ENCODE results near the gene BEST3. TPM values are rescaled to one million over a fixed set of nuclear protein-coding genes. Genes with fewer than 3 reads are reported as not detected.
A peak's percentile ranks its signal among the peaks of the same experiment; 100 is the strongest.

Gene BEST3
- total RNA-seq, 1 donor: under 0.01 TPM

DNA sequence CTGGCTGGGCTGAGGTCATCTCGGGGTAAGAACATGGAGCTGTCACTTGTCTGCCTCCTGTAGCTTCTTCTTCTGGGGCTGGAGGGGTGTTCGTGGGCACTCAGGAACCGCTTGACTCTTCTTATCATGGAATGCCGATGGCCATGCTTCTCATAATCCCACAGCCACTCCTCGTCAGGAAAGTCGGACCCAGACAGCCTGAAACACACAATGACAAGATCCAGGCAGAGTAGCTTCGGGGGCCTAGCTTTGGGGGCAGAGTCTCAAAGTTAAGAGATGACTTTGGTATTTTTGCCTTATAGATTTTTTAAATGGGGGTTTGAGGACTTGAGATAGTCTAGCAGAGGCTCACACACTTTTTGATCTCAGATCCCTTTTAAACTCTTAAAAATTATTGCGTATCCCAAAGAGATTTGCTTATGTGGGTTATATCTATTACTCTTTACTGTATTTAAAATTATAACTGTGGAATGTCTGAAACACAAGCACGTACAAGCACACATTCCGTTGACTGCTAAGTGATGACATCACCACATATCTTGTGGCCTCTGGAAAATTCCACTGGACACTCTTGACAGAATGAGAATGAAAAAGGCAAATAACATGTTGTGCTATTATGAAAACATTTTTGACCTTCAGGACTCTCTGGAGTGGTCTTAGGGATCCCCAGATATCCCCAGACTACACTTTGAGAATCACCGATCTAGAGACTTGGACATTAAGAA, 43.3 kb downstream of the BEST3 start:
- peak overlapping the region; percentile 33 for H3K4me2 ChIP-seq (ENCODE audit: insufficient read depth, low read length)
- H3K4me3 ChIP-seq (ENCODE audit: insufficient read depth, low read length): no peak overlapping the region
- H2AFZ ChIP-seq (ENCODE audit: low read length): peak overlapping the region; percentile 35

DNA sequence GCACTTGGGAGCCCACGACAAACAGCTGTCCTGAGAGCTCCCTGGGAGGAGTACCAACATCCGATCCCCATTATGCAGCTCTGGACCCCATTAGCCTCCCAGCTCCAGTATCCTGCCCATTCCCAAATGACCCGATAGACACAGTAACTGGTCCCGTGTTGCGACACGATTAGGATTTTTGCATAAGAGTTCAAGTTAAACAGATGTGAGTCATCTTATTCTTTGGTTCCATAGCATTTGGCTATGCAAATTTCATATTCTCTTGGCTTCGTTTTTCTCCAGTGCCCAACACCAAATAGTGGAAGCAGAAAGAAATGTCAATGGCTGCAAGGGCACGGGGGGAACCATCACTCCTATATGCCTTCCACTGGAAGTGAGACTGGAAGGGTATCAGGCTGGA, 45.4 kb downstream of the BEST3 start:
- Histone ChIP-seq H3K36me3 (ENCODE audit: insufficient read depth, low read length) (no peaks in the 10 kb centered on the region), H3K9me3 (ENCODE audit: low read depth, low read length) (no peaks in the 10 kb centered on the region)
- DNase-seq (ENCODE audit: insufficient read length, low spot score, missing footprints): no peak

More for the DNA sequence above, 43.3 kb downstream of the BEST3 start:
- Histone ChIP-seq H3K79me2 (ENCODE audit: insufficient read depth, low read length) (no peaks in the 10 kb centered on the region), H3K4me1 (ENCODE audit: insufficient read depth, low read length) (peaks cover 31% of the 10 kb centered on the region), H3K9me3 (ENCODE audit: low read depth, low read length) (no peaks in the 10 kb centered on the region), H3K27me3 (ENCODE audit: insufficient read depth, low read length) (no peaks in the 10 kb centered on the region), H3K27ac (ENCODE audit: low read depth, low read length) (peak overlapping the region; percentile 94), H3K36me3 (ENCODE audit: insufficient read depth, low read length) (no peaks in the 10 kb centered on the region), H4K20me1 (ENCODE audit: insufficient read depth, low read length) (no peaks in the 10 kb centered on the region)
- TF ChIP-seq, protein P1, sequence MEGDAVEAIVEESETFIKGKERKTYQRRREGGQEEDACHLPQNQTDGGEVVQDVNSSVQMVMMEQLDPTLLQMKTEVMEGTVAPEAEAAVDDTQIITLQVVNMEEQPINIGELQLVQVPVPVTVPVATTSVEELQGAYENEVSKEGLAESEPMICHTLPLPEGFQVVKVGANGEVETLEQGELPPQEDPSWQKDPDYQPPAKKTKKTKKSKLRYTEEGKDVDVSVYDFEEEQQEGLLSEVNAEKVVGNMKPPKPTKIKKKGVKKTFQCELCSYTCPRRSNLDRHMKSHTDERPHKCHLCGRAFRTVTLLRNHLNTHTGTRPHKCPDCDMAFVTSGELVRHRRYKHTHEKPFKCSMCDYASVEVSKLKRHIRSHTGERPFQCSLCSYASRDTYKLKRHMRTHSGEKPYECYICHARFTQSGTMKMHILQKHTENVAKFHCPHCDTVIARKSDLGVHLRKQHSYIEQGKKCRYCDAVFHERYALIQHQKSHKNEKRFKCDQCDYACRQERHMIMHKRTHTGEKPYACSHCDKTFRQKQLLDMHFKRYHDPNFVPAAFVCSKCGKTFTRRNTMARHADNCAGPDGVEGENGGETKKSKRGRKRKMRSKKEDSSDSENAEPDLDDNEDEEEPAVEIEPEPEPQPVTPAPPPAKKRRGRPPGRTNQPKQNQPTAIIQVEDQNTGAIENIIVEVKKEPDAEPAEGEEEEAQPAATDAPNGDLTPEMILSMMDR (IDR thresholded peaks at IDR 0.05; ENCODE audit: extremely low read depth, low read depth, low read length): no peak
- peak; percentile 66 for DNase-seq (ENCODE audit: insufficient read length, low spot score, missing footprints)

DNA sequence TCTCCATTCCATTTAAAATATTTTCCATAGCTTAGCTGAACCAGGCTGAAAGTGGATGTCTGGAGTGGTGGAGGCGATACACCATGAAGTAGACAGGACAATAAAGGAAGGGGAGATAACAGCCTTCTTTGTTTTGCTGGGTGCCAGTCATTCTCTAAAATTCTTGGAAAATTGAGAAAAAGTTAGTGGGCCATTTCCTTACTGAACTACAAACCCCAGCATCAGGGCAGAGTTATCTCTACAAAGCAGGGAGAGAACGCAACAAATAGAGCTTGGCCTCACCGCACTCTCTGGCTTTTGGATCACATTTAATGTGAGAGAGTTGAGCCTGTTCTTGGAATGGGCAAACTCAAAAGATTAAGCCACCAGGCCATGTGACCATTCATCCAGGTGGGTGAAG, 47.2 kb downstream of the BEST3 start:
- H3K27ac ChIP-seq (ENCODE audit: low read depth, low read length): no peak overlapping the region
- no peaks in the 10 kb centered on the region for H3K36me3 ChIP-seq (ENCODE audit: insufficient read depth, low read length)
- H2AFZ ChIP-seq (ENCODE audit: low read length): no peak overlapping the region
- H3K27me3 ChIP-seq (ENCODE audit: insufficient read depth, low read length): no peaks in the 10 kb centered on the region
- peaks cover 35% of the 10 kb centered on the region for H3K4me1 ChIP-seq (ENCODE audit: insufficient read depth, low read length)
- TF ChIP-seq, protein P1 (IDR thresholded peaks at IDR 0.05; ENCODE audit: extremely low read depth, low read depth, low read length): no peak
- no peak overlapping the region for H3K4me3 ChIP-seq (ENCODE audit: insufficient read depth, low read length)
- H3K79me2 ChIP-seq (ENCODE audit: insufficient read depth, low read length): no peaks in the 10 kb centered on the region
- DNase-seq (ENCODE audit: insufficient read length, low spot score, missing footprints): no peak
- no peaks in the 10 kb centered on the region for H4K20me1 ChIP-seq (ENCODE audit: insufficient read depth, low read length)
- no peak overlapping the region for H3K4me2 ChIP-seq (ENCODE audit: insufficient read depth, low read length)
- no peaks in the 10 kb centered on the region for H3K9me3 ChIP-seq (ENCODE audit: low read depth, low read length)

More for the DNA sequence above, 45.4 kb downstream of the BEST3 start:
- H3K79me2 ChIP-seq (ENCODE audit: insufficient read depth, low read length): no peaks in the 10 kb centered on the region
- TF ChIP-seq, protein P1 (IDR thresholded peaks at IDR 0.05; ENCODE audit: extremely low read depth, low read depth, low read length): no peak
- H2AFZ ChIP-seq (ENCODE audit: low read length): no peak overlapping the region
- H3K27me3 ChIP-seq (ENCODE audit: insufficient read depth, low read length): no peaks in the 10 kb centered on the region
- H3K4me3 ChIP-seq (ENCODE audit: insufficient read depth, low read length): no peak overlapping the region
- no peak overlapping the region for H3K27ac ChIP-seq (ENCODE audit: low read depth, low read length)
- H3K4me2 ChIP-seq (ENCODE audit: insufficient read depth, low read length): no peak overlapping the region
- peaks cover 33% of the 10 kb centered on the region for H3K4me1 ChIP-seq (ENCODE audit: insufficient read depth, low read length)
- H4K20me1 ChIP-seq (ENCODE audit: insufficient read depth, low read length): no peaks in the 10 kb centered on the region

DNA sequence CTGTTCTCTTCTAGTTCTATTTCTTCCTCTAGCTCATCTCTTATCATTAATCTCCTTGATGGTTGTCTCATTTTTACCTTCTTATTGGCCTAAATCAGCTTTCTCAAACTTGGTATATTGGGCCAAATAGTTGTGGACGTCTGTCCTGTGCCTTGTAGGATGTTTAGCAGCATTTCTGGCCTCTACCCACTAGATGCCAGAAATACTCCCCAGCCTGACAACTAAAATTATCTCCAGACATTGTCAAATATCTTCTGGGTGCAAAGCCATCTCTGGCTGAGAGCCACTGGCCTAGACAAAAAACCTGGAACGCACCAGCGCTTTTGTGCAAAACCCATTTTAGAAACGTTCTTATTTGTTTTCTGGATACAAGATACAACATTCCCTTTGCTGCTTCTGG, 49.6 kb downstream of the BEST3 start:
- peaks cover 18% of the 10 kb centered on the region for H3K4me1 ChIP-seq (ENCODE audit: insufficient read depth, low read length)
- no peak overlapping the region for H2AFZ ChIP-seq (ENCODE audit: low read length)
- H4K20me1 ChIP-seq (ENCODE audit: insufficient read depth, low read length): no peaks in the 10 kb centered on the region
- DNase-seq (ENCODE audit: insufficient read length, low spot score, missing footprints): no peak
- no peaks in the 10 kb centered on the region for H3K9me3 ChIP-seq (ENCODE audit: low read depth, low read length)
- no peaks in the 10 kb centered on the region for H3K27me3 ChIP-seq (ENCODE audit: insufficient read depth, low read length)
- no peak overlapping the region for H3K4me2 ChIP-seq (ENCODE audit: insufficient read depth, low read length)
- H3K79me2 ChIP-seq (ENCODE audit: insufficient read depth, low read length): no peaks in the 10 kb centered on the region
- no peak overlapping the region for H3K27ac ChIP-seq (ENCODE audit: low read depth, low read length)
- no peak overlapping the region for H3K4me3 ChIP-seq (ENCODE audit: insufficient read depth, low read length)
- H3K36me3 ChIP-seq (ENCODE audit: insufficient read depth, low read length): no peaks in the 10 kb centered on the region
- TF ChIP-seq, protein P1 (IDR thresholded peaks at IDR 0.05; ENCODE audit: extremely low read depth, low read depth, low read length): no peak

All from osteoblast (primary cell).